GM18870 (cell line): ENCODE measurements around the gene ITGBL1.
"Not testable (repeated sequence)": the region's sequence is repeated elsewhere in the genome, so short reads cannot be mapped to it uniquely, and the experiment has no call there.

Source experiments
- ATAC-seq: cut with Tn5 transposase; IDR thresholded peaks from one replicate; pipeline ENCODE4 v1.9.1; 2021; ENCODE audit warnings: moderate library complexity; ENCODE audit not compliant: unreplicated experiment

The ITGBL1 gene

DNA sequence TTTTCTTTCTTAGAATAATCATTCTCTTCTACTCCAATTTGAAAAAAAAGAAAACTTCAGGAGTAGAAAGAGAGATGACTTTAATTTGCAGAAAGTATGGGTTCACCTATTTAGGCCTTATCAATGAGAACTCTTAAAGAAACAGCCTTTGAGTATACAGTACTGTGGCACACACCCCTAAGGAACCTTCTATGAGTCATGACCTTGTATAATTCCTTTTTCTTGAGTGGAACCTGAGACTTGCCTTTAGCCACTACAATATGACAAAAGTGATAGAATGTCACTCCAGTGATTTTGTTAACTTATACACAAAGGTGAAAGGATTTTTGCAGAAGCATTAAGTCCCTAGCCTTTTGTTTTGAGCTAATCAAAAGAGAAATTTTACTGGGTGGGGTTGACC is 58.7 kb downstream of the ITGBL1 start:
- ATAC-seq = no peak

DNA sequence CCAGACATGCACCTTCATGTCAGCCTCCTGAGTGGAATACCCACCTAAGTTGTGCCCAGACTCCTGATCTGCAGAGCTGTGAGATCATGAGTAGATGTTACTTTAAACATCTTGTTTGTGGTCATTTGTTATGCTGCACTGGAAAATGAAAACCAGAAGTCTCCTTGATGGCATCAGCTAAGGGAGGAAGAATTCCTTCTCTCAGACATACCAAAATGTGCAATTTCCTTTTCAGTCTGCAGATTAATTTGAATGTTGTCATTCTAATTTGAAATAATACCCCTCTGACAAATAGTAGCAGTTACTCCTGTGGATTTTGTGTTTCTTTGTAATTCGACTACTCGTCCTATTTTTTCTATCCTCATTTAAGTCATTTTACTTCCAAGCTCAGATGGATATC is 59.3 kb downstream of the ITGBL1 start:
- ATAC-seq = no peak

DNA sequence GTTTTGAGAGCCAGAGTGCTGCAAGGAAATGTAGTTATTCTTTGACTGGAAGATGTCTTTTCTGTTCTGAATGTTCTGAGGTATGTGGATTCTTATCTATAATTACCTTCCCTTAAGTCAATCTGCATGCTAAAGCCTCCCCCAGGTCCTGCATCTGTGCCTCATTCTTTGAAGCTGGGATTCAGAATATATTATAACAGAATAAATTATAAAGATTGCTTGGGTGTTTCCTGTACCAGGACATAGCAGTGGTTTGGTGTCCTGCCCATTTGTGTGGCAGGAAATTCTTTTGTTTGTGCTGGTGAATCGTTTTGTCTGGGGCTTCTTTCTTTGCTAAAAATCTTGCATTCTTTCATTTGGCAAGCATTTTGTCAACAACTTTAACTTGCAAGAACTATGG is 60.2 kb downstream of the ITGBL1 start:
- ATAC-seq = no peak

DNA sequence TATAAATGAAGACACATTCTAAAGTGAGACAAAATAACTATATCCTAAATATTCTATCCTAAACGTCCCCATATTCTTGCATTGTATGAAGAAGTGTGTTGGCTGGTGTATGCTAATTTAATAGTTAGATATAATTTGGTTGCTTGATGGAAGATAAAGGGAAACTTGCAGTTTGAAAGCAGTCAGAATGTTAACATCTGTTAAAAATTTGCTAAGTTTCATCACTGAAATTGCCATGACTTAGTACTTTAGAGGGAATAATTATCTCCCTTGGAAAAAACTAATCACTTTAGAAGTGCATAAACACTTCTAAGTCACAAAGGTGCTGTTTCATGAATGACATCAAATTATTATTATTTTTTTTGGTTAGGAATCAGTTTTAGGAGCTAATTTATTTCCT is 61.6 kb downstream of the ITGBL1 start:
- no peak for ATAC-seq

DNA sequence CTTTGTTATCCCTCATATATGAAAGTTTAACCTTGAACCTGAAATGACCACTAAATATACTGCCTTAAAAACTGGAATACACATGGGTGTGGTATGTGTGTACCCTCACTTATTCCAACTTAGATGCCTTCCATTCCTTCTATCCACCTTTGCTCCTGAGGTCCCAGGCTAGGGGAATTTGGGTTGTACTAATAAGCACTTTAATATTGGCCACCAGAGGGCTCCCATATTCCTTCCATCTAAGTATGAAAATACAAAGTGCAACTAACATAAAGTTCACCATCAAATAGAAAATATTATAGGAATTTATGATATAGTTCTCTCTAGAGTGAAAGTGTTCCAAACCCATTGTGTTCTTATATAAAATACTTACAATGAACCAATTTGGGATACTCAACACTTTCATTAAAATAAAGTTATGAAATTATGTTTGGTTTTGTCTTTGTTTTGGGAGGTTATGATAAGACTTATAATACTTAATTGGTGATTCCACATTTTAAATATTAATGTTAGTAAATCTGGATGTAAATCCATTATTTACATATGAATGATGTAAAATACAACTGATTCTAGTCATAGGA is 62.3 kb downstream of the ITGBL1 start:
- ATAC-seq = peak; percentile 59

DNA sequence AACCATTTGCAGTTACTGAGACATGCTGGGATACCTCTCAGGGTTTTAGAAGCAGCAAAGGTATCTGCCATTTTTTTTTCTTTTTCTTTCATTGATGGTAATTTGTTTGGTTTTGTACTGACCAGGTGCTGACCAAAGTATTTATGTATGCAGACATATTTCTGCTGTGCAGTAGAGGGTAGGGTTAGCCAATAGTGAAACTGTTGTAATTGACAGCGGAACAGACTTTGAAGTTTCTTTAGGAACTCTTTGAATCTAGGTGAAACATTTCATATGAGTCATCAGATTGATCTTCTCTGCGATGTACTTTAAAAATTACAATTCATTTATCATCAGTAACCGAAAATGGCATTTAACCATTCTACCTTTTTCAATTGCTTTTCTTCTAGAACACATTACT is 63.0 kb downstream of the ITGBL1 start:
- no peak for ATAC-seq

DNA sequence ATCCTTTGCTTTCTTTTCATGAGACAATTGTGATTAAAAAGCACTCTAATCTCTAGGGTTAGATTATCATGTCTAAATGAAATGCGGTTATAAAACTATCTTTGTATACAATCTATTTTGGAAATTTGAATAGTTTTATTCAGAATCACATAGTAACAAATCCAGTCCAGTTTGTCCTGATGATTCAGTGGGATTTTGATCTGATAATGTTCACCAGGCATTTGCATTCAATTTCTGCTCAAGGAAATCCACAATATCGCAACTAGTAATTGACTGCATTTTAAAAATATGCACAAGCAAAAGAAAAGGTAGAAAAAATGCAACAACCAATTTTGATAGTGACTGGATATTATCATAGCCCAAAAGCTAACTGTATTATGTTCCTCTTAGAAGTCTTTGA is 63.8 kb downstream of the ITGBL1 start:
- no peak for ATAC-seq

DNA sequence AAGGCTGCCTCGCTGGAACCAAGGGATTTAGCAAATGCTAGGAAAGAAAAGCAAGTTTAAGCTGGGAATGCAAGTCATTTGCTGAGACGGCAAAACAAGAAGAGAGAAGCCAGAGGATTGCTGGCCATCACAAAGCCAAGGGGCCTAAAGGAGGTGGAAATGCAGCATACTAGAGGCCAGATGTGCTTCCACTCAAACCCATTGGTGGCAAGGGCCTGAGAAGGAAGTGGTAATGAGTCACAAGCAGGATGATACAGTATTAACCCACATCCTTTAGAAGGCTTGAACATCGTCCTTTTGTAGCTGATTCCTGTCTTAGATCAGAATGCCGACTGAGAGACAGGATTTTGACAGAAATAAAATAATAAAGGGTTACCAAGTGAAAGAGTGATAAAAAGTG is 68.2 kb downstream of the ITGBL1 start:
- ATAC-seq = peak; percentile 70

DNA sequence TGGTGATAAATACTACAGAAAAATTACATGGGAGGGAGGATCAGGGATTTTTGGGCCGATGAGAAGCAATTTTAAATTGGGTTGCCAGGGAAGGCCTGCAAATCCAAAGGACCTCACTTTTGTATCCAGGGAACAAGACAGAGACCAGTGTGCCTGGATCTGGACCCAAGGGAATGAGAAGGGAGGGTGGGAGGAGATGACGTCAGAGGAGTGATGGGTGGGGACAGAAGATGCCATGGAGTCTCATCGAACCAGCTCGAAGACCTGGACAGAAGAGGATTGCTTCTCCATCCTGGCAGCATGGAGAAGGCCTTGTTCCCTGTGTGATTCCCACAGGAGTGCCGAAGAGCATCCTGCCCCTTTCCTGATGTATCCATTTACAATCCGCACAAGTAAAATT is 68.9 kb downstream of the ITGBL1 start:
- no peak for ATAC-seq

DNA sequence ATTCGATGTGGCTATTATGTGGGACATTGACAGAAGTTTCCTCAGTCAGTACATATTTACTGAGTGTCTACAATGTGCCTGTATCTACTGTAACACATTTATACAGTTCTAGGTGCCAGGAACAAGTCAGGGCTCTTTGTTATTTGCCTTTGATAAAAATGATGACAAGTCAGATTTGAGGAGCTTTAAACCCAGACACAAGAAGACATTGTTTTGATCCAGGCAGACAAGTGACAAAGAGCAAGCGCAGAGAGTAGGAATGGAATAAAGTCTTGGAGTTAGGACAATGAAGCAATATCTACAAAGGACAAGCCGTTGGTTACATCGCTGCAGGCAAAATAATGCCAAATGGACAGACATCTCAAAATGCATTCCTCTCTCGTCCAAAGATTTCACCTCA is 70.1 kb downstream of the ITGBL1 start:
- no peak for ATAC-seq

DNA sequence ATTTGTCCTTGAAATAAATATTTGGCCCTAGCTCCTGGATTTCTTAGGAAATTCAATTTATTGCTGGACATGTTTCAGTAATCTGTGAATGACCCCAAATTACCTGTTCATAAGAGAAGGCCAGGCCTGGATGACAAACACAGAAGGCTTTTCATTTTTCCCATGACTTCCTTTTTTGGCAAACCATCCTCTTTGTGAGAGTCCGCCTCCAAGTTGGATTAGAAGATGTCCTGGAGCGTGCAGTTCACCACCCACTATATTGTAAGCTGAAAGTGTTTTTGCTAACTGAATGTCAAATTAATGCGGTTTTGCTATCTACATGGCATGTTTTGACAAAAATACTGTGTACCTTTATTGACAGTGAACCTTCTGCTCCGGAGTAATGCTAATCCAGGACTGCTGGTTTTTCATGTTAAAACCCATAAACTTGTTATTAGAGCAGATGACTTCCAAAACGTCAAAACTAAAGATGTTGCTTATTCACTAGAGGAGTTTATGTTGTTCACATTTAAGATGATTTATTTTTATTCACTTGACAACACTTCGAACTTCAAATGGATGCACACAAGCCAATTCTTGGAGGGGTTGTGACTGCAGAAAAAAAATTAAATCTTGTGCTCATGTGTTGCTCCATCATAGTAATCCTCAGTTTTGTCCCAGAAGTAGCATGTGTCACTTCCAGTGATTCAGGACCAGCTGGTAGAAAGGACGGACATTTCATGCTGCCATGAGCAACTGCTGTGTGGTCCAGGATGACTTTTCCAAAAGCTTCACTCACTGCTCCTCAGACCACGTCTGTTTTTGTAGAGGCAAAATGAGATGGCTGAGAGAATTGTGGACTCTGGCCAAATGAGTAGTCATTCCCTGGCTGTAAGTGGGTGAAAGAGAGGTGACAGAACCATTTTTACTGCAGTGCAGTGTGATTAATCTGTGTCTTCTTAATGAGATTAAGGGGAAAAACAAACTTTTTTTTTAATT is 71.0 kb downstream of the ITGBL1 start:
- ATAC-seq = no peak

DNA sequence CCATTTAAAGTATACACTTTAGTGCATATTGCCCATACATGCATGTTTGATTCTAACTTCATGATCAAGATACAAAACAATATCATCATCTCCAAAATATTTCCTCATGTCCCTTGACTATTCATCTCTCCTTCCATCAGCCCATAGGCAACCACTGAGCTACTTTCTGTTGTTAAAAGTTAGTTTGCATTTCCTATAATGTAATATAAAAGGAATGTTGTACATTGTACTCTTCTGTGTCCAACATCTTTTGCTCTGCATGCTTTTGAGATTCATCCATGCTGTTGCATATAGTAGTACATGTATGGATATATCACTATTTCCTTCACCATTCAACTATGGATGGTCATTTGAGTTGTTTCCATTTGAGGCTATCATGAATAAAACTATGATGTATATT is 74.7 kb downstream of the ITGBL1 start:
- ATAC-seq = no peak

DNA sequence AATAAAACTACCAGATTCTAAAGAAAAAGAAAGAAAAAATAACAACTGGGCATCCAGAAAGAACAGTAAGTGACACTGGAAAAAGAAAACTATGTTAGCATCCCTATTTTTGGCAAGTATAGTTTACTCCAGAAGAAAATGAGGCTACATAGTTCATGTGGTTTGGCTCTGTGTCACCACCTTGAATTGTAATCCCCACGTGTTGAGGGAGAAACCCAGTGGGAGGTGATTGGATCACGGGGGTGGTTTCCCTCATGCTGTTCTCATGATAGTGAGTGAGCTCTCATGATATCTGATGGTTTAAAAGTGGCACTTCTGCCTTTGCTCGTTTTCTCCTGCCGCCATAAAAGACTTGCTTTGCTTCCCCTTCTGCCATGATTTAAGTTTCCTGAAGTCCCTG is 76.9 kb downstream of the ITGBL1 start:
- peak; percentile 71 for ATAC-seq

DNA sequence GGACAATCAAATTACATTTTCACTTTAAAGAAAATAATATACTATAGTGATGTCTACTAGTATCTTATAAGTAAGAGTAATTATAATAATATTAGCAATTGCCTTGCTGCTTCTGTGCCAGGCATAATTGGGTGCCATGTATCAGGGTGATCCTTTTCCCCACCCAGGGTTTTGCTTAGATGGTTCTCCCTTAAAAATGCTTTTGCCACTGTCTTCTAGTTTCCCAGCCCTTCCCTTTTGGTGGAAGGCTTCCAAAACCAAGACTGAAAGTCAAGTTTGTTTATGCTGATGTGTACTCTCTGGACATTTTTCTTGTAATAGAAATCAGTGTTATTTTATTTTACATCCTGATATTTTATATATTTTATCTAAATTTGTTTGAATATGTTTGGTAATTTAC is 77.8 kb downstream of the ITGBL1 start:
- no peak for ATAC-seq

DNA sequence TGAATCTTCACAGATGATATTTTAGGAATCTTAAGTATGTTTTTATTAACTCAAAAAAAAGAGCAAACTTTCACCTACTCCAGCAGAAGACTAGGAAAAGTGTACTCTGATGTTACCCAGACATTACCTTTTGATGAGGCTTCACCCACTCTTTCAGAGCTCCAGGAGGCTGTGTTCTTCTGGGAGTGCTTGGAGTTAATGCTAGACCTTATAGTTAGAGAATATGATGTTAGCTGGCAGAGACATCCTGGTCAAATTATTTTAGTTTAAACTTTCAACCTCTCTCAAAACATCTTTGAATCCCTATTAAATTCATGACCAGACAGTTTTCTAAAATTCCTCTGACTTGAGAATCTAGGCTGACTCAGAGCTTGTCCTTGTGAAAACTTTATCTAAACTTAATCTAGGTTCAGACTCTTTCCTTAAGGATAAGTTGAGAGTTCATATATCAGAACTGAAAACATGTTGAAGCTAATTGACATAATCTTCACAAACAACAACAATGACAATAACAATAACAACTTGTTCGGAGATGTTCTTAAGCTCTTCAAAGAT is 82.8 kb downstream of the ITGBL1 start:
- no peak for ATAC-seq

DNA sequence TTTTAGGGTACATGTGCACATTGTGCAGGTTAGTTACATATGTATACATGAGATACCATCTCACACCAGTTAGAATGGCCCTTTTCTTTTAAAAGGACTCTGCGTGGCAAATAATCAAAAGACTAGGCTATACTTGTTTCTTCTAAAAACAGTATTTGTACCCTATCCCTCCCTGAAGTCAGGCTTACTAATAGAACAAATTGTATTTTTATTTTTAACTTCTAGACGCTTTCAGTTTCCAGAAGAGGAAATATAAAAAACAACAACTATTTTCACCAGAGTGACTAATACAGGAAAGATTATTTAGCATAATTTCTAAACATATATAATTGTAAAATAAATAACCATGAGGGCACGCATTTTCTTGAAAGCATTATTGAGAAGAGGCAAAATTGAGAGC is 83.6 kb downstream of the ITGBL1 start:
- ATAC-seq = no peak

DNA sequence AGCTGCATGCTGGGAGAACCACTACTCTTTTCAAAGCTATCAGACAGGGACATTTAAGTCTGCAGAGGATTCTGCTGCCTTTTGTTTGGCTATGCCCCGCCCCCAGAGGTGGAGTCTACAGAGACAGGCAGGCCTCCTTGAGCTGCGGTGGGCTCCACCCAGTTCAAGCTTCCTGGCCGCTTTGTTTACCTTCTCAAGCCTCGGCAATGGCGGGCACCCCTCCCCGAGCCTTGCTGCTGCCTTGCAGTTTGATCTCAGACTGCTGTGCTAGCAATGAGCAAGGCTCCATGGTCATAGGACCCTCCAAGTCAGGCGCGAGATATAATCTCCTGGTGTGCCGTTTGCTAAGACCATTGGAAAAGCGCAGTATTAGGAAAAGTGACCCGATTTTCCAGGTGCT is 92.1 kb downstream of the ITGBL1 start:
- not testable (repeated sequence) for ATAC-seq

DNA sequence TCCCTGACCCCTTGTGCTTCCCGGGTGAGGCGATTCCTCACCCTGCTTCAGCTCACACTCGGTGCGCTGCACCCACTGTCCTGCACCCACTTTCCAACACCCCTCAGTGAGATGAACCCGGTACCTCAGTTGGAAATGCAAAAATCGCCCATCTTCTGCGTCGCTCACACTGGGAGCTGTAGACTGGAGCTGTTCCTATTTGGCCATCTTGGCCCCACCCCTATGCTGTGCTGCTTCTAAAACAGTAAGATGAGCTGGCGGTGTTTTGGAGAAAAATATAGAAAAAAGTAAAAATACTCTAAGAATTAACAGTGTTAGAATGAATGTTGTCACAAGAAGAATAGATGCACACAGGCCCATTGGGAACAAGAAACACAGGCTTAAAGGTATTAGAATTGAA is 92.5 kb downstream of the ITGBL1 start:
- ATAC-seq = no peak

DNA sequence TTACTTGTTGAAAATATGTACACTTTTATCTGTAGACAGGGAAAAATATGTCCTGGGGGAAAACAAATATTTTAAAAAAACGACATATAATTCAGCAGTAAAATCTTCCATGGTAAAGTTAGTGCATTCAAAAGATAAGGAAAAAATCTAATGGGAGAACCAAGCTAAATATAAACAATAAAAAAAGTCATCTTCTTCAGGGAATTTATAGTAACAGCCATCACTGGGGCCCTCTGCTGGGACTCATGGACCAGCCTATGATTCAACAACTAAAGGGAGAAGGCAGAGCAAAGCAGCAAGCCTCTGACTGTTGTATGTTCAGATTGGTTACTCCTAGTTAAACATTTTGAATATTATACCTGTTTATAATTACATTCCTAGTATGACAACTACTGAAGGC is 93.0 kb downstream of the ITGBL1 start:
- ATAC-seq = no peak

DNA sequence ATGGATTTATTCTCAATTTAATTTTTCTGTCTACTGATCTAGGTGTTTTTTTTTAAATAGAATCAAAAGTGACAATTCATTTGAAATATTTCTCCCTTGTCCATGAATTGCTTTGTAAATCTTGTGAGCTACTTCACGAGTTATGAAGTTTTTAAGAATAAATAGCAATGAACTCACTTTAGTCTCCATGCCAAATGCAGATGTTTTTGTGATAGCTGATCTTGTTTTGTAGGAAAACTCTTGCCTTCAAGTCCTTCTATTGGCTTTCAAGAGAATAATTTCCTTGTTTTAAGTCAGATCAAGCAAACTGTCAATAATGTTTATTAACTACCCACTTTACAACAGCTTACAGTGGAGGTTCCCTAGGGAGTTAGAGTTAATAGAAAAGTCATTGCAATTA is 99.8 kb downstream of the ITGBL1 start:
- ATAC-seq = no peak

DNA sequence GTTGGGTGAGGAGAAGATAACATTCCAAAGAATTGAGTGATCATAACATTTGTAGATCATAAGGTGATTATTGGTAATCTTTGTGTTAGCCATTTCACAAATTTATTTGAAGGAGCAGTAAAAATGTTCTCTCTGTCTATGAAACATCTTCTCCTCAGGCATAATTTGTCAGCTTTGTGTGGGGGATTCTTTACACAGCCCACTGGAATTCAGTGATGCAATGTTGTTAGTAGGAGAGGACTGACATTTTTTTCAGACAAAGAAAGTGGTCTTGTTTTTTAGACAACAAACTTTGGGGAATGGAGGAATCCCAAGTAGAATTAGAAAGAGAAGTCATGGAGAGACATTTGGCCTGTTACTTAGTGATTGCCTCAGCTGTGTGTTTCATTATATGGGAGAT is 100.3 kb downstream of the ITGBL1 start:
- no peak for ATAC-seq

DNA sequence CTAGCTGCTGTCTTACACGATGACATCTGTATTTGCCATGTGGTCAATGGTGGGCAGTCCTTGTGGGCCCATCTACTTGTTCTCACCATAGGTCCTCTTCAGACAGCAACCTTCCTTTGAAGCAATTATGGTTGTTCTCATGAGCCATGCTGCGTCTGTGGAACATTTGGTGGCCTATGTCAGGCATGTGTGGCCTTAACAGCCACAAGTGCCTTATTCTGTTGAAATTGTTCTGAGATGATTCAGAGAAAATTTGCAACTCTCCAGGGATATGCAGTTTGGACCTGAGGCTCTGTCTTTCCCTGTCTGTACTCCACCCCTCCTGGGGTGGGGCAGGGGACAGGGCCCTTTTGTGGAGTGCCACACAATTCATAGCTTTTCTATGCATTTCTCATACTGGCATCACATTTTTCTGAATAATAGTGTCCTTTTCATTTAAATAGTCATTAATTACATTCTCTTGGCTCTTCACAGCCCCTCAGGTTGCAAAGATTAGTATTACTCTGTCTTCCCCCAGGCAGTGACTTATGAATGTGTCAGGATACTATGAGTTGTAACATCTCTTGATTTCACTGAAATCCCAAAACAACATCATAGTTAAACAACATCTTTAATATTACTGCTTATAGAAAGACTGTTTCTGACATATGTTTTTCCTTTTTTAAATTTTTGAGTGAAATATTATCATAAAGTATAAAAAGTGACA is 102.1 kb downstream of the ITGBL1 start:
- ATAC-seq = no peak
